Trophoblast cell (in vitro differentiated cells and primary cell): ENCODE measurements around the gene JSRP1.

ENCODE experiments used
- DNase-seq, 2 donors: peaks; one replicate each; pipeline ENCODE4 v3.0.0-alpha.2; 2016
- H2AFZ ChIP-seq: 2 replicates; pipeline ENCODE4 v1.6.1; 2013; ENCODE audit warnings: low read length, moderate library complexity, mild to moderate bottlenecking; ENCODE audit not compliant: insufficient read depth, poor library complexity
- H2AK5ac ChIP-seq: 2 replicates; pipeline ENCODE4 v1.6.1; 2013; ENCODE audit warnings: mild to moderate bottlenecking, low read length
- H2BK120ac ChIP-seq: 2 replicates; pipeline ENCODE4 v1.6.1; 2013; ENCODE audit warnings: low read length, mild to moderate bottlenecking, moderate library complexity; ENCODE audit not compliant: insufficient read depth, poor library complexity
- H2BK12ac ChIP-seq: 2 replicates; pipeline ENCODE4 v1.6.1; 2013; ENCODE audit warnings: mild to moderate bottlenecking, low read length, moderate library complexity
- H2BK5ac ChIP-seq: 2 replicates; pipeline ENCODE4 v1.6.1; 2013; ENCODE audit warnings: low read length, low read depth, moderate library complexity, mild to moderate bottlenecking; ENCODE audit not compliant: poor library complexity
- H3K14ac ChIP-seq: 2 replicates; pipeline ENCODE4 v1.6.1; 2013; ENCODE audit warnings: mild to moderate bottlenecking, low read length
- H3K18ac ChIP-seq: 2 replicates; pipeline ENCODE4 v1.6.1; 2013; ENCODE audit warnings: mild to moderate bottlenecking, low read length
- H3K23ac ChIP-seq: 2 replicates; pipeline ENCODE4 v1.6.1; 2013; ENCODE audit warnings: low read length
- H3K27ac ChIP-seq: 2 replicates; pipeline ENCODE4 v1.5.1; 2013; ENCODE audit warnings: low read depth, mild to moderate bottlenecking, inconsistent platforms, low read length, moderate library complexity
- H3K27me3 ChIP-seq: 2 replicates; pipeline ENCODE4 v1.6.1; 2013; ENCODE audit warnings: inconsistent platforms, mild to moderate bottlenecking, low read length, moderate library complexity; ENCODE audit not compliant: insufficient read depth
- H3K36me3 ChIP-seq, 2 experiments: 1 replicate in 1 of 2; 2 replicates in 1 of 2; pipeline ENCODE4 v1.6.1; 2013; ENCODE audit warnings: low read length in 2 of 2, mild to moderate bottlenecking in 2 of 2, moderate library complexity in 1 of 2; ENCODE audit not compliant: insufficient read depth in 2 of 2, control insufficient read depth in 1 of 2
- H3K4ac ChIP-seq: 2 replicates; pipeline ENCODE4 v1.6.1; 2013; ENCODE audit warnings: low read depth, mild to moderate bottlenecking, low read length, moderate library complexity
- H3K4me1 ChIP-seq, 2 experiments: 1 replicate in 1 of 2; 2 replicates in 1 of 2; pipeline ENCODE4 v1.6.1; 2013; ENCODE audit warnings: low read length in 2 of 2, mild to moderate bottlenecking in 2 of 2, moderate library complexity in 1 of 2; ENCODE audit not compliant: insufficient read depth in 2 of 2, control insufficient read depth in 1 of 2
- H3K4me2 ChIP-seq: 2 replicates; pipeline ENCODE4 v1.6.1; 2013; ENCODE audit warnings: inconsistent platforms, mild to moderate bottlenecking, low read length, moderate library complexity
- H3K4me3 ChIP-seq: 2 replicates; pipeline ENCODE4 v1.5.1; 2013; ENCODE audit warnings: mild to moderate bottlenecking, low read depth, low read length, inconsistent platforms
- H3K79me1 ChIP-seq: one replicate; pipeline ENCODE4 v1.6.1; 2013; ENCODE audit warnings: low read length
- H3K79me2 ChIP-seq: 2 replicates; pipeline ENCODE4 v1.6.1; 2013; ENCODE audit warnings: low read length, mild to moderate bottlenecking; ENCODE audit not compliant: control insufficient read depth, insufficient read depth, poor library complexity
- H3K9ac ChIP-seq: 2 replicates; pipeline ENCODE4 v1.6.1; 2013; ENCODE audit warnings: mild to moderate bottlenecking, low read length
- H3K9me3 ChIP-seq: 2 replicates; pipeline ENCODE4 v1.6.1; 2013; ENCODE audit warnings: low read depth, mild to moderate bottlenecking, control low read depth, inconsistent platforms, low read length; ENCODE audit not compliant: insufficient read depth
- H4K12ac ChIP-seq: 2 replicates; pipeline ENCODE4 v1.6.1; 2013; ENCODE audit warnings: low read depth, mild to moderate bottlenecking, low read length, moderate library complexity
- H4K8ac ChIP-seq: 2 replicates; pipeline ENCODE4 v1.6.1; 2013; ENCODE audit warnings: low read depth, mild to moderate bottlenecking, low read length, moderate library complexity
- H4K91ac ChIP-seq: one replicate; pipeline ENCODE4 v1.6.1; 2013; ENCODE audit warnings: low read depth, mild to moderate bottlenecking, low read length, moderate library complexity
- WGBS: extraction: QIAGEN DNeasy Blood & Tissue Kit; methylation state at CpG from one replicate; pipeline ENCODE4 v1.1.7; 2013; ENCODE audit warnings: missing lambda C conversion rate; ENCODE audit not compliant: insufficient read length, insufficient coverage; ENCODE audit errors: extremely low coverage; 5-methylcytosine and 5-hydroxymethylcytosine counted together

JSRP1 gene

DNA sequence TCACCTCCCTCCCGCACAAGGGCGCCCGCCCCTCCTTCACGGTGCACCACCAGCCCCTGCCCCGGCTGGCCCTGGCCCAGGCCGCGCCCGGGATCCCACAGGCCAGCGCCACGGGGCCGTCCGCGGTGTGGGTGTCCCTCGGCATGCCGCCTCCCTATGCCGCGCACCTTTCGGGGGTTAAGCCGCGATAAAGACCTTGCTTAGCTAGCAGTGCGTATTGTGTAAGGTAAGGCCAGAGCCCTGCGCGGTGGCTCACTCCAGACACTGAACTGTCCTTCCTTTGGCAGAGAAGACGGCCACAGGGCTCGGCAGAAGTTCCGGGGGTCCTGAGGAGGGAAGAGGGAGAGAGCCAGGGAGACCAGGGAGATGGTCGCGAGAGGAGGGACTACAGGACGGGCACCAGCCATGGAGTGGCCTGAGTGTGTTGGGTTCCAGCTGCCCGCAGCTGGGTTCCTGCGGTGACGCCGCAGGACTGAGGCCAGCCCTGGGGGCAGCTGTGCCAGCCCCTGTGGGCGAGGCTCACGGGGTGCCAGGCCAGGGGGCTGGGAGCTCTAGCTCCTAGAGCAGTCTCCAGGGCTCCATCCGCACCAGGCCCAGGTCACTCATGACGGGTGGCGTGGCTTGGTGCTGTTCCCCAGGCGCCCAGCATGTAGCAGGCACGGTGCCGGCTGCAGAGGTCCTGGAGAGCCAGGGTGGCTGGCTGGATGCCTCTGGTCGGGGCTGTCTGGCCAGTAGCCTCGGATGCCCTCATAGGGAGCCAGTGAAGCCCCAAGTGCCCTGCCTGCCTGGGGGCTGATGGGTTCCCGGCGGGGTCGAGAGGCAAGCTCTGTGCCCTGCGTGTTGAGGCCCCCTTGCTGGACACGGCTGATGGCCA is 27.8 kb downstream of the JSRP1 start:
- Histone ChIP-seq H4K8ac (no peak overlapping the region), H2BK12ac (no peak overlapping the region), H3K4me3 (no peak overlapping the region), H3K27ac (no peak overlapping the region), H3K18ac (no peak overlapping the region), H3K9me3 (peaks cover 5% of the 10 kb centered on the region), H3K14ac (no peak overlapping the region), H3K4me1 (no peaks in the 10 kb centered on the region), H2AFZ (no peak overlapping the region), H3K79me1 (no peaks in the 10 kb centered on the region), H3K4ac (no peak overlapping the region), H2BK120ac (no peak overlapping the region), H4K12ac (no peak overlapping the region), H3K4me2 (no peak overlapping the region), H3K9ac (no peak overlapping the region), H3K36me3 (peaks cover 82 to 84% of the 10 kb centered on the region in 2 experiments), H3K79me2 (no peaks in the 10 kb centered on the region), H3K27me3 (no peaks in the 10 kb centered on the region), H4K91ac (no peak overlapping the region), H2BK5ac (no peak overlapping the region), H2AK5ac (no peak overlapping the region), H3K23ac (no peak overlapping the region)
- DNase-seq: no peak
- WGBS: no CpG with 5 or more reads among the region's 48 CpGs

DNA sequence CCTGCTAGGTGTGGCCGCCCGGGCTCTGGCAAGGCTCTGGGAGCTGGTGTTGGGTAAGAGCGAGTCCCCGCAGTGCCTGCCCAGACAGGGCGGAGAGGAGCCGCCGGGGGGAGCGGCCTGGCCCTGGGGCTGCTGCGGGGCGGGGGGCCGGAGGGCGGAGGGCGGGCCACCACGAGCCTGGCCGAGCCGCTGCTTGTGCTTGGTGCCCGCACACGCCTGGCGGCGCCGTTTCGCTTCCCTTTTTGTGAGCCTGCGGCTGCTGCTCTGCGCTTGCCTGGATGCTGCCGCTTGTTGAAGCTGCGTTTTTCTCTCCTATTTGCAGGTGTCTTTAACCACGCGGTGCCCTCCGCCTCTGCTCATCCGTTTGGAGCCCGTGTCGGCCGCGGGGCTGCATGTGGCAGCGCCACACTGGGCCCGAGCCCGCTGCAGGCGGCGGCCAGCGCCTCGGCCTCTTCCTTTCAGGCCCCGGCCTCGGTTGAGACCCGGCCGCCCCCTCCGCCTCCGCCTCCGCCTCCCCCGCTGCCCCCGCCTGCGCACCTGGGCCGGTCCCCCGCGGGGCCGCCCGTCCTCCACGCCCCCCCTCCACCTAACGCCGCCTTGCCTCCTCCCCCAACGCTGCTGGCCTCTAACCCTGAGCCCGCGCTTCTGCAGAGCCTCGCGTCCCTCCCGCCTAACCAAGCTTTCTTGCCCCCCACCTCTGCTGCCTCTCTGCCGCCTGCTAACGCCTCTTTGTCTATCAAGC is 28.6 kb downstream of the JSRP1 start:
- no peak overlapping the region for H2BK12ac ChIP-seq
- H4K8ac ChIP-seq: no peak overlapping the region
- no peak overlapping the region for H3K4me3 ChIP-seq
- no peak overlapping the region for H3K23ac ChIP-seq
- H3K9ac ChIP-seq: no peak overlapping the region
- H3K18ac ChIP-seq: no peak overlapping the region
- H3K79me1 ChIP-seq: no peaks in the 10 kb centered on the region
- no peak overlapping the region for H2BK120ac ChIP-seq
- H2BK5ac ChIP-seq: no peak overlapping the region
- no peak overlapping the region for H3K27ac ChIP-seq
- no peak overlapping the region for H4K12ac ChIP-seq
- H2AK5ac ChIP-seq: no peak overlapping the region
- H3K14ac ChIP-seq: no peak overlapping the region
- peaks cover 76 to 82% of the 10 kb centered on the region in 2 experiments for H3K36me3 ChIP-seq
- peaks cover 5% of the 10 kb centered on the region for H3K9me3 ChIP-seq
- WGBS: no CpG with 5 or more reads among the region's 67 CpGs
- H3K27me3 ChIP-seq: no peaks in the 10 kb centered on the region
- no peak overlapping the region for H2AFZ ChIP-seq
- H3K4me1 ChIP-seq: no peaks in the 10 kb centered on the region
- DNase-seq: no peak
- no peaks in the 10 kb centered on the region for H3K79me2 ChIP-seq
- H3K4ac ChIP-seq: no peak overlapping the region
- no peak overlapping the region for H4K91ac ChIP-seq
- no peak overlapping the region for H3K4me2 ChIP-seq

DNA sequence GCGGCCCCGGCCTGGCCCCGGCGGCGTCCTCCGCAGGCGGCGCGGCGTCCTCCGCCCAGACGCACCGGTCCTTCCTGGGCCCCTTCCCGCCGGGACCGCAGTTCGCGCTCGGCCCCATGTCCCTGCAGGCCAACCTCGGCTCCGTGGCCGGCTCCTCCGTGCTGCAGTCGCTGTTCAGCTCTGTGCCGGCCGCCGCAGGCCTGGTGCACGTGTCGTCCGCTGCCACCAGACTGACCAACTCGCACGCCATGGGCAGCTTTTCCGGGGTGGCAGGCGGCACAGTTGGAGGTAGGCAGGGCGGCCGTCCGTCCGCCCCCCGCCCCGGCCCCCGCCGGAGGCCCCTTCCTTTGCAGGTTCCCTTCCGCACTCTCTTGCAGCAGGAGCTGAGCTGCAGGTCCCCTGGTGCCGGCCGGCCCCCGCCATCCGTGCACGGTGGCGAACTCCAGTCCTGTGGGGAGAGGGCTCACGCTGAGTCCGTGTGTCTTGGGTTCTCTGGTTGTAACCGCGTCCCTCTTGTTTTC is 29.3 kb downstream of the JSRP1 start:
- Histone ChIP-seq H3K9me3 (peaks cover 5% of the 10 kb centered on the region), H2AFZ (no peak overlapping the region), H3K36me3 (peaks cover 77 to 83% of the 10 kb centered on the region in 2 experiments), H3K4me3 (no peak overlapping the region), H3K4me1 (no peaks in the 10 kb centered on the region), H3K79me1 (no peaks in the 10 kb centered on the region), H3K9ac (no peak overlapping the region), H4K8ac (no peak overlapping the region), H3K23ac (no peak overlapping the region), H3K14ac (no peak overlapping the region), H3K79me2 (no peaks in the 10 kb centered on the region), H2BK12ac (no peak overlapping the region), H2AK5ac (no peak overlapping the region), H4K91ac (no peak overlapping the region), H3K27ac (no peak overlapping the region), H2BK5ac (no peak overlapping the region), H4K12ac (no peak overlapping the region), H2BK120ac (no peak overlapping the region), H3K4ac (no peak overlapping the region), H3K18ac (no peak overlapping the region), H3K4me2 (no peak overlapping the region), H3K27me3 (no peaks in the 10 kb centered on the region)
- no peak for DNase-seq
- no CpG with 5 or more reads among the region's 53 CpGs for WGBS

GRCh38 chr19:2226051-2226839 is 30.0 kb downstream of the JSRP1 start:
- H2AK5ac ChIP-seq: no peak overlapping the region
- no peak overlapping the region for H2BK120ac ChIP-seq
- peaks cover 77 to 81% of the 10 kb centered on the region in 2 experiments for H3K36me3 ChIP-seq
- no peak overlapping the region for H3K4ac ChIP-seq
- no peak overlapping the region for H4K12ac ChIP-seq
- no peak overlapping the region for H3K18ac ChIP-seq
- H3K4me1 ChIP-seq: no peaks in the 10 kb centered on the region
- H3K79me1 ChIP-seq: no peaks in the 10 kb centered on the region
- no peak overlapping the region for H2AFZ ChIP-seq
- H3K9ac ChIP-seq: no peak overlapping the region
- H3K27ac ChIP-seq: no peak overlapping the region
- H3K27me3 ChIP-seq: no peaks in the 10 kb centered on the region
- H3K4me3 ChIP-seq: no peak overlapping the region
- H3K14ac ChIP-seq: no peak overlapping the region
- no peak overlapping the region for H4K91ac ChIP-seq
- no peak overlapping the region for H4K8ac ChIP-seq
- H3K23ac ChIP-seq: no peak overlapping the region
- peaks cover 5% of the 10 kb centered on the region for H3K9me3 ChIP-seq
- H3K4me2 ChIP-seq: no peak overlapping the region
- H2BK12ac ChIP-seq: no peak overlapping the region
- no peaks in the 10 kb centered on the region for H3K79me2 ChIP-seq
- DNase-seq: no peak
- no peak overlapping the region for H2BK5ac ChIP-seq
- no CpG with 5 or more reads among the region's 59 CpGs for WGBS
